Liver (tissue), 9 donors: ENCODE measurements around the gene MS4A7. TPM values are rescaled to one million over a fixed set of nuclear protein-coding genes. Genes with fewer than 3 reads are reported as not detected.

ENCODE experiments used
- DNase-seq: peaks from one replicate; pipeline ENCODE4 v3.0.0-alpha.2; 2017; ENCODE audit warnings: low spot score
- H3K27ac ChIP-seq, 2 donors: one replicate each; pipeline ENCODE4 v1.7.0; 2013; ENCODE audit warnings: inconsistent platforms in 2 of 2, low read length in 2 of 2, control low read depth in 1 of 2, low read depth in 1 of 2, mild to moderate bottlenecking in 1 of 2
- H3K27me3 ChIP-seq, 4 donors: one replicate each; pipeline versions ENCODE4 v1.6.1 to v1.7.0; 2013; ENCODE audit warnings: low read length in 3 of 4, inconsistent platforms in 1 of 4, mild to moderate bottlenecking in 1 of 4, moderate library complexity in 1 of 4; ENCODE audit not compliant: control insufficient read depth in 4 of 4, insufficient read depth in 4 of 4
- H3K36me3 ChIP-seq, 4 donors: one replicate each; pipeline versions ENCODE4 v1.6.1 to v1.7.0; 2013; ENCODE audit warnings: low read length in 3 of 4, mild to moderate bottlenecking in 3 of 4, low read depth in 1 of 4, moderate library complexity in 1 of 4; ENCODE audit not compliant: control insufficient read depth in 4 of 4, insufficient read depth in 3 of 4
- H3K4me1 ChIP-seq, 4 donors: one replicate each; pipeline versions ENCODE4 v1.6.1 to v1.7.0; 2013; ENCODE audit warnings: low read length in 3 of 4, mild to moderate bottlenecking in 3 of 4, moderate library complexity in 1 of 4; ENCODE audit not compliant: control insufficient read depth in 4 of 4, insufficient read depth in 4 of 4
- H3K4me3 ChIP-seq, 3 donors: one replicate each; pipeline versions ENCODE4 v1.6.1 to v1.7.0; 2013; ENCODE audit warnings: low read length in 3 of 3, control low read depth in 1 of 3, low read depth in 1 of 3, mild to moderate bottlenecking in 1 of 3
- H3K9ac ChIP-seq, 2 donors: one replicate each; pipeline ENCODE4 v1.7.0; 2013; ENCODE audit warnings: low read length in 2 of 2, mild to moderate bottlenecking in 2 of 2, moderate library complexity in 2 of 2, control low read depth in 1 of 2, low read depth in 1 of 2
- H3K9me3 ChIP-seq, 4 donors: one replicate each; pipeline versions ENCODE4 v1.6.1 to v1.7.0; 2013; ENCODE audit warnings: low read length in 3 of 4; ENCODE audit not compliant: control insufficient read depth in 4 of 4
- EGR1 ChIP-seq, 2 donors: IDR thresholded peaks; 2 replicates each; pipeline ENCODE4 v1.6.1; 2016 to 2018; ENCODE audit warnings: antibody characterized with exemption in 2 of 2, low read depth in 2 of 2
- FOXA1 ChIP-seq: IDR thresholded peaks from 2 replicates; pipeline ENCODE4 v1.6.1; 2016; ENCODE audit warnings: antibody characterized with exemption
- FOXA2 ChIP-seq: IDR thresholded peaks from 2 replicates; pipeline ENCODE4 v1.6.1; 2016; ENCODE audit warnings: antibody characterized with exemption
- GABPA ChIP-seq, 2 donors: IDR thresholded peaks in 1 of 2; conservative IDR thresholded peaks in 1 of 2; 2 replicates each; pipeline ENCODE4 v1.6.1; 2016; ENCODE audit warnings: antibody characterized with exemption in 2 of 2, mild to moderate bottlenecking in 1 of 2, moderate library complexity in 1 of 2
- HNF4A ChIP-seq, 2 donors: conservative IDR thresholded peaks; 2 replicates each; pipeline ENCODE4 v1.6.1; 2016; ENCODE audit warnings: antibody characterized with exemption in 2 of 2, mild to moderate bottlenecking in 2 of 2
- HNF4G ChIP-seq: IDR thresholded peaks from 2 replicates; pipeline ENCODE4 v1.6.1; 2016; ENCODE audit warnings: antibody characterized with exemption
- JUND ChIP-seq, 2 donors: IDR thresholded peaks; 2 replicates each; pipeline ENCODE4 v1.6.1; 2016; ENCODE audit warnings: antibody characterized with exemption in 2 of 2
- NR2F2 ChIP-seq: IDR thresholded peaks from 2 replicates; pipeline ENCODE4 v1.6.1; 2016; ENCODE audit warnings: antibody characterized with exemption
- RAD21 ChIP-seq, 2 donors: IDR thresholded peaks; 2 replicates each; pipeline ENCODE4 v1.6.1; 2016; ENCODE audit warnings: antibody characterized with exemption in 2 of 2, mild to moderate bottlenecking in 2 of 2
- RXRA ChIP-seq, 2 donors: IDR thresholded peaks; 2 replicates each; pipeline ENCODE4 v1.6.1; 2017 to 2018; ENCODE audit warnings: antibody characterized with exemption in 2 of 2, mild to moderate bottlenecking in 1 of 2
- SP1 ChIP-seq: IDR thresholded peaks from 2 replicates; pipeline ENCODE4 v1.6.1; 2018; ENCODE audit warnings: antibody characterized with exemption, mild to moderate bottlenecking
- TAF1 ChIP-seq: conservative IDR thresholded peaks from 2 replicates; pipeline ENCODE4 v1.6.1; 2016; ENCODE audit warnings: antibody characterized with exemption, mild to moderate bottlenecking
- YY1 ChIP-seq: IDR thresholded peaks from 2 replicates; pipeline ENCODE4 v1.6.1; 2016; ENCODE audit warnings: antibody characterized with exemption, mild to moderate bottlenecking
- WGBS: extraction: QIAGEN DNeasy Blood & Tissue Kit; methylation state at CpG from one replicate; pipeline ENCODE4 v1.1.7; 2013; 5-methylcytosine and 5-hydroxymethylcytosine counted together
- polyA plus RNA-seq, 2 donors: library from polyadenylated mRNA; stranded (reverse) in 1 of 2; unstranded in 1 of 2; fragments of 200-250 nt in 1 of 2; fragments of >200 nt in 1 of 2; fragmentation: Nextera tagmentation in 1 of 2; extraction: Ambion mirVana in 1 of 2; gene quantifications; one replicate each; pipeline versions ENCODE4 v1.2.1 to v1.2.3, GENCODE V29; 2013 to 2015
- total RNA-seq, 2 donors: library from RNA; depleted of rRNA; stranded (reverse); fragments of >200 nt; gene quantifications; one replicate each; pipeline ENCODE4 v1.2.3, GENCODE V29; 2014
- TF ChIP-seq, protein P1 (sequence below): IDR thresholded peaks from 2 replicates; pipeline ENCODE4 v1.6.1; 2016; ENCODE audit warnings: antibody characterized with exemption
- TF ChIP-seq, protein P2 (sequence below): IDR thresholded peaks from 2 replicates; pipeline ENCODE4 v1.6.1; 2016; ENCODE audit warnings: antibody characterized with exemption
- TF ChIP-seq, protein P3 (sequence below): IDR thresholded peaks from 2 replicates; pipeline ENCODE4 v1.6.1; 2016; ENCODE audit warnings: antibody characterized with exemption
- TF ChIP-seq, protein P4 (sequence below): fragments of 150-350 bp; IDR thresholded peaks from 2 replicates; pipeline ENCODE4 v1.5.1; 2017; ENCODE audit warnings: improper control_type of control experiment, low read depth, low read length; ENCODE audit not compliant: missing input control
- TF ChIP-seq, protein P5 (sequence below): IDR thresholded peaks from 2 replicates; pipeline ENCODE4 v1.6.1; 2016; ENCODE audit warnings: antibody characterized with exemption, mild to moderate bottlenecking
- donor health status: healthy.
- donor health status: healthy.
- donor health status: healthy.
- donor health status: healthy.
- donor health status: healthy.

Gene MS4A7
- total and polyA plus RNA-seq, 4 donors, result 16.3 to 50.0 (median 28.5) TPM

DNA sequence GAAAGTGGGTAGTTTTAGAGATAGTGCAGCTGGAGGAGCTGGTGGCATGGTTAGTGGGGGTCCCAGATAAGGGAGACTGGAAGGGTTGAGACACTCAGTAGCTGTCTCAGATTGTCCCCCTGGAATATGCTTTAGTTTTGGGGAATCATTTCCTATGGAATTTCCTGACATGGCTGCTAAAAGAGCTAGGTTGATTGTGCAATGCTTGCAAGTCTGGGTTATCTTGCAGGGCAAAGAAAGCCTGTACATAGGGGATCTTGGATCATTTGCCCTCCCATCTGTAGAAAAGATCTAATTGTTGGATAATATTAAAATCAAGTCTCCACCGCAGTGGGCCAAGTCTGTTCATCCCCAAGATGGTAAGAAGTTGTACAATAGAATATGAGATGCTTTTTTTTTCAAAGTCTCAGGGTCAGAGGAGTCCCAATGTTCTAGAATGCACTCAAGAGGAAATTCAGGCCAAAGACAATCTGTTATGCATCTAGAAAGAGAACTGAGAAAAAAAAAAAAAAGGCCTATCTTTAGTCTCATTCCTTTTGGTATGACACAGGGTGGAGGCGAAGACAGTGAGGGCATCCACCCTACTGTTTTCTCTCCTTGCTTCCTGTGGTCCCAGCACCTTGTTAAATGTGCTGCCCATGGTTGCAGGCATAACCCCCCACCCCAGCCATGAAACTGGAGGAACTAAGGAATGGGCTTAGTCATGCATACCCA is 31.1 kb upstream of the MS4A7 start:
- no peak for TF ChIP-seq HNF4A (conservative IDR thresholded peaks at IDR 0.05)
- TF ChIP-seq RAD21 (IDR thresholded peaks at IDR 0.05), result no peak
- TF ChIP-seq, protein P1, sequence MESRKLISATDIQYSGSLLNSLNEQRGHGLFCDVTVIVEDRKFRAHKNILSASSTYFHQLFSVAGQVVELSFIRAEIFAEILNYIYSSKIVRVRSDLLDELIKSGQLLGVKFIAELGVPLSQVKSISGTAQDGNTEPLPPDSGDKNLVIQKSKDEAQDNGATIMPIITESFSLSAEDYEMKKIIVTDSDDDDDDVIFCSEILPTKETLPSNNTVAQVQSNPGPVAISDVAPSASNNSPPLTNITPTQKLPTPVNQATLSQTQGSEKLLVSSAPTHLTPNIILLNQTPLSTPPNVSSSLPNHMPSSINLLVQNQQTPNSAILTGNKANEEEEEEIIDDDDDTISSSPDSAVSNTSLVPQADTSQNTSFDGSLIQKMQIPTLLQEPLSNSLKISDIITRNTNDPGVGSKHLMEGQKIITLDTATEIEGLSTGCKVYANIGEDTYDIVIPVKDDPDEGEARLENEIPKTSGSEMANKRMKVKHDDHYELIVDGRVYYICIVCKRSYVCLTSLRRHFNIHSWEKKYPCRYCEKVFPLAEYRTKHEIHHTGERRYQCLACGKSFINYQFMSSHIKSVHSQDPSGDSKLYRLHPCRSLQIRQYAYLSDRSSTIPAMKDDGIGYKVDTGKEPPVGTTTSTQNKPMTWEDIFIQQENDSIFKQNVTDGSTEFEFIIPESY, result no peak
- TF ChIP-seq, protein P2, sequence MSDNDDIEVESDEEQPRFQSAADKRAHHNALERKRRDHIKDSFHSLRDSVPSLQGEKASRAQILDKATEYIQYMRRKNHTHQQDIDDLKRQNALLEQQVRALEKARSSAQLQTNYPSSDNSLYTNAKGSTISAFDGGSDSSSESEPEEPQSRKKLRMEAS, result no peak
- no peak for TF ChIP-seq FOXA2
- TF ChIP-seq, protein P3, sequence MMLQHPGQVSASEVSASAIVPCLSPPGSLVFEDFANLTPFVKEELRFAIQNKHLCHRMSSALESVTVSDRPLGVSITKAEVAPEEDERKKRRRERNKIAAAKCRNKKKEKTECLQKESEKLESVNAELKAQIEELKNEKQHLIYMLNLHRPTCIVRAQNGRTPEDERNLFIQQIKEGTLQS, result no peak
- TF ChIP-seq, protein P4, sequence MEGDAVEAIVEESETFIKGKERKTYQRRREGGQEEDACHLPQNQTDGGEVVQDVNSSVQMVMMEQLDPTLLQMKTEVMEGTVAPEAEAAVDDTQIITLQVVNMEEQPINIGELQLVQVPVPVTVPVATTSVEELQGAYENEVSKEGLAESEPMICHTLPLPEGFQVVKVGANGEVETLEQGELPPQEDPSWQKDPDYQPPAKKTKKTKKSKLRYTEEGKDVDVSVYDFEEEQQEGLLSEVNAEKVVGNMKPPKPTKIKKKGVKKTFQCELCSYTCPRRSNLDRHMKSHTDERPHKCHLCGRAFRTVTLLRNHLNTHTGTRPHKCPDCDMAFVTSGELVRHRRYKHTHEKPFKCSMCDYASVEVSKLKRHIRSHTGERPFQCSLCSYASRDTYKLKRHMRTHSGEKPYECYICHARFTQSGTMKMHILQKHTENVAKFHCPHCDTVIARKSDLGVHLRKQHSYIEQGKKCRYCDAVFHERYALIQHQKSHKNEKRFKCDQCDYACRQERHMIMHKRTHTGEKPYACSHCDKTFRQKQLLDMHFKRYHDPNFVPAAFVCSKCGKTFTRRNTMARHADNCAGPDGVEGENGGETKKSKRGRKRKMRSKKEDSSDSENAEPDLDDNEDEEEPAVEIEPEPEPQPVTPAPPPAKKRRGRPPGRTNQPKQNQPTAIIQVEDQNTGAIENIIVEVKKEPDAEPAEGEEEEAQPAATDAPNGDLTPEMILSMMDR, result no peak
- TF ChIP-seq SP1, result no peak
- no peak for TF ChIP-seq RXRA (IDR thresholded peaks at IDR 0.05)
- TF ChIP-seq EGR1 (IDR thresholded peaks at IDR 0.05; ENCODE audit: low read depth in 2 of 2), result no peak
- Histone ChIP-seq H3K9ac (no peak overlapping the region), H3K27me3 (peaks cover 0 to 3% (median 1%) of the 10 kb centered on the region in 4 donors), H3K27ac (no peak overlapping the region), H3K36me3 (no peaks in the 10 kb centered on the region), H3K4me3 (no peak overlapping the region), H3K9me3 (no peaks in the 10 kb centered on the region), H3K4me1 (no peaks in the 10 kb centered on the region)
- 85% methylated on average over 2 of the region's 2 CpGs for WGBS
- DNase-seq, result no peak

DNA sequence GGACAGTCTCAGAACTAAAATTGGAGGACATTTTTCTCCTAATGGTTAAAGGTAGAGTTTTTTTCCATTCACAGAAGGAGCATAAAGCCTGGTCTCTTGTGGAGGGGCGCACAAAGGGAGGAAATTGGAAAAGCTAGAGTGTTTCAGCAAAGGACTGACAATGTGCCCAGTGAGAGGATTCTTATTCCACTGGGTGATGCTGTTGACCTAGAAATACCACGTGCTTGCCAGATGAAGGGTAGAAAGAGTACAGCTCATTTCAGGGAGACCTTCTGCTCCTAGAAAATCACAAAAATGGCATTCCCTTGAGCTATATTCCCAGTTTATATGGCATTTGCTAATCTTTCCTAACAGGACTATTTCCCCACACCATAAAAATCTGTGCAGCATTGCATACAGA is 30.2 kb upstream of the MS4A7 start:
- Histone ChIP-seq H3K9ac (no peak overlapping the region), H3K36me3 (no peaks in the 10 kb centered on the region), H3K27ac (no peak overlapping the region), H3K9me3 (no peaks in the 10 kb centered on the region), H3K4me1 (no peaks in the 10 kb centered on the region), H3K4me3 (no peak overlapping the region), H3K27me3 (no peaks in the 10 kb centered on the region)
- DNase-seq, result no peak
- 62% methylated on average over 2 of the region's 2 CpGs for WGBS
- no peak for TF ChIP-seq GABPA (IDR thresholded peaks at IDR 0.05 in 1 of 2, conservative IDR thresholded peaks at IDR 0.05 in 1 of 2)
- TF ChIP-seq, protein P5, sequence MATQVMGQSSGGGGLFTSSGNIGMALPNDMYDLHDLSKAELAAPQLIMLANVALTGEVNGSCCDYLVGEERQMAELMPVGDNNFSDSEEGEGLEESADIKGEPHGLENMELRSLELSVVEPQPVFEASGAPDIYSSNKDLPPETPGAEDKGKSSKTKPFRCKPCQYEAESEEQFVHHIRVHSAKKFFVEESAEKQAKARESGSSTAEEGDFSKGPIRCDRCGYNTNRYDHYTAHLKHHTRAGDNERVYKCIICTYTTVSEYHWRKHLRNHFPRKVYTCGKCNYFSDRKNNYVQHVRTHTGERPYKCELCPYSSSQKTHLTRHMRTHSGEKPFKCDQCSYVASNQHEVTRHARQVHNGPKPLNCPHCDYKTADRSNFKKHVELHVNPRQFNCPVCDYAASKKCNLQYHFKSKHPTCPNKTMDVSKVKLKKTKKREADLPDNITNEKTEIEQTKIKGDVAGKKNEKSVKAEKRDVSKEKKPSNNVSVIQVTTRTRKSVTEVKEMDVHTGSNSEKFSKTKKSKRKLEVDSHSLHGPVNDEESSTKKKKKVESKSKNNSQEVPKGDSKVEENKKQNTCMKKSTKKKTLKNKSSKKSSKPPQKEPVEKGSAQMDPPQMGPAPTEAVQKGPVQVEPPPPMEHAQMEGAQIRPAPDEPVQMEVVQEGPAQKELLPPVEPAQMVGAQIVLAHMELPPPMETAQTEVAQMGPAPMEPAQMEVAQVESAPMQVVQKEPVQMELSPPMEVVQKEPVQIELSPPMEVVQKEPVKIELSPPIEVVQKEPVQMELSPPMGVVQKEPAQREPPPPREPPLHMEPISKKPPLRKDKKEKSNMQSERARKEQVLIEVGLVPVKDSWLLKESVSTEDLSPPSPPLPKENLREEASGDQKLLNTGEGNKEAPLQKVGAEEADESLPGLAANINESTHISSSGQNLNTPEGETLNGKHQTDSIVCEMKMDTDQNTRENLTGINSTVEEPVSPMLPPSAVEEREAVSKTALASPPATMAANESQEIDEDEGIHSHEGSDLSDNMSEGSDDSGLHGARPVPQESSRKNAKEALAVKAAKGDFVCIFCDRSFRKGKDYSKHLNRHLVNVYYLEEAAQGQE, result no peak
- TF ChIP-seq SP1, result no peak
- no peak for TF ChIP-seq NR2F2
- no peak for TF ChIP-seq HNF4G
- TF ChIP-seq, protein P4, result no peak
- no peak for TF ChIP-seq FOXA1
- TF ChIP-seq, protein P3, result no peak
- no peak for TF ChIP-seq YY1
- TF ChIP-seq RAD21 (IDR thresholded peaks at IDR 0.05), result no peak
- TF ChIP-seq, protein P1, result no peak
- no peak for TF ChIP-seq EGR1 (IDR thresholded peaks at IDR 0.05; ENCODE audit: low read depth in 2 of 2)
- no peak for TF ChIP-seq TAF1
- TF ChIP-seq, protein P2, result no peak
- no peak for TF ChIP-seq JUND (IDR thresholded peaks at IDR 0.05)
- no peak for TF ChIP-seq HNF4A (conservative IDR thresholded peaks at IDR 0.05)
